Panc1 (cell line): ENCODE data around the gene ALOX12B. TPM values are rescaled to one million over a fixed set of nuclear protein-coding genes. Genes with fewer than 3 reads are reported as not detected.

Experiments
- ATAC-seq: fragments of 200-7000 bp; cut with Tn5 transposase; 2 replicates; pipeline ENCODE4 v1.9.1; 2020; ENCODE audit warnings: mild to moderate bottlenecking, moderate library complexity
- BruUV-seq: library from RNA; stranded (reverse); fragments of 400-500 nt; replicated peaks from 2 replicates; lab custom pipeline; 2021; lab: Mats Ljungman, UMichigan
- CTCF ChIA-PET: fragments of 300-600 bp; sonication (Branson Sonifier 250); formaldehyde crosslinking; loops from one replicate; lab custom pipeline; 2022; ENCODE audit warnings: antibody characterized with exemption; lab: Charles Lee
- POLR2A ChIA-PET: fragments of 300-600 bp; sonication (Branson Sonifier 250); formaldehyde crosslinking; loops from one replicate; lab custom pipeline; 2022; ENCODE audit warnings: antibody characterized with exemption; lab: Charles Lee
- DNase-seq: peaks from one replicate; pipeline ENCODE4 v3.0.0-alpha.2; 2010; ENCODE audit warnings: low read depth, low spot score
- H3K27ac ChIP-seq: 2 replicates; pipeline ENCODE4 v1.5.1; 2011; ENCODE audit warnings: mild to moderate bottlenecking, low read length, inconsistent platforms
- H3K27me3 ChIP-seq: fragments of 200-500 bp; sonication (Bioruptor generic); 2 replicates; pipeline ENCODE4 v1.6.0; 2014; ENCODE audit warnings: low read length, inconsistent platforms; ENCODE audit not compliant: control insufficient read depth, insufficient read depth
- H3K36me3 ChIP-seq: fragments of 200-500 bp; sonication (Bioruptor generic); 2 replicates; pipeline ENCODE4 v1.5.1; 2014; ENCODE audit warnings: inconsistent platforms, mild to moderate bottlenecking, low read length, moderate library complexity; ENCODE audit not compliant: control insufficient read depth, insufficient read depth
- H3K4me1 ChIP-seq: 2 replicates; pipeline ENCODE4 v1.5.1; 2011; ENCODE audit warnings: inconsistent platforms, mild to moderate bottlenecking, low read length, moderate library complexity; ENCODE audit not compliant: control insufficient read depth, insufficient read depth
- H3K4me3 ChIP-seq, 2 experiments: 2 replicates each; pipeline ENCODE4 v1.5.1; 2011 to 2012; ENCODE audit warnings: low read depth in 2 of 2, low read length in 2 of 2, mild to moderate bottlenecking in 2 of 2, inconsistent platforms in 1 of 2, moderate library complexity in 1 of 2
- H3K9me3 ChIP-seq: fragments of 200-500 bp; sonication (Bioruptor generic); 2 replicates; pipeline ENCODE4 v1.5.1; 2014; ENCODE audit warnings: low read depth, mild to moderate bottlenecking, inconsistent platforms, low read length, moderate library complexity; ENCODE audit not compliant: control insufficient read depth, insufficient read depth
- CTCF ChIP-seq: fragments of 450-650 bp; IDR thresholded peaks from 2 replicates; pipeline ENCODE4 v1.5.1; 2017; ENCODE audit warnings: mild to moderate bottlenecking
- POLR2AphosphoS5 ChIP-seq: IDR thresholded peaks from 2 replicates; pipeline ENCODE4 v1.6.1; 2012; ENCODE audit warnings: mild to moderate bottlenecking, low read depth, low read length, moderate library complexity
- REST ChIP-seq, 2 experiments: IDR thresholded peaks; 2 replicates each; pipeline ENCODE4 v1.6.1; 2011 to 2012; ENCODE audit warnings: low read depth in 2 of 2, control low read depth in 1 of 2, low read length in 1 of 2, mild to moderate bottlenecking in 1 of 2, moderate library complexity in 1 of 2; ENCODE audit not compliant: insufficient read depth in 1 of 2
- SIN3A ChIP-seq: IDR thresholded peaks from 2 replicates; pipeline ENCODE4 v1.6.1; 2012; ENCODE audit warnings: low read depth, mild to moderate bottlenecking, low read length, moderate library complexity, borderline replicate concordance; ENCODE audit not compliant: insufficient read depth
- TCF7L2 ChIP-seq: IDR thresholded peaks from 2 replicates; pipeline ENCODE4 v1.6.1; 2011; ENCODE audit warnings: mild to moderate bottlenecking, low read depth, low read length, inconsistent platforms
- in situ Hi-C: cut with HindIII; loops from 2 replicates; pipeline ENCODE4 v1.10.0; 2016; ENCODE audit warnings: low sequenced_read_pairs, low pct_unique_long_range_greater_than_20kb
- intact Hi-C: fragments of 100-400 bp; cut with micrococcal nuclease; formaldehyde crosslinking; loops from one replicate; pipeline ENCODE4 v1.10.0; 2022; ENCODE audit not compliant: unreplicated experiment
- total RNA-seq: library from RNA; stranded (reverse); gene quantifications from one replicate; pipeline ENCODE4 v1.2.1, GENCODE V29; 2021; ENCODE audit not compliant: unreplicated experiment

Gene ALOX12B
- total RNA-seq, 1 experiment from 2014 or later: not detected

GRCh38 chr17:8060274-8060673 lies 27.2 kb downstream of the ALOX12B start:
- TF ChIP-seq SIN3A (no peak), POLR2AphosphoS5 (no peak), REST (IDR thresholded peaks at IDR 0.05; ENCODE audit: insufficient read depth in 1 of 2, low read depth in 2 of 2, low read length in 1 of 2) (peak in 1 of 2 experiments; percentile 50; a peak in 1 of 4 replicates), TCF7L2 (no peak), CTCF (peak; percentile 78)
- Histone ChIP-seq H3K36me3 (no peaks in the 10 kb centered on the region), H3K27ac (no peak overlapping the region), H3K27me3 (peaks cover 4% of the 10 kb centered on the region), H3K4me3 (no peak overlapping the region), H3K4me1 (peaks cover 10% of the 10 kb centered on the region), H3K9me3 (no peaks in the 10 kb centered on the region)
- ChIA-PET POLR2A (interaction anchor here (0.7 kb wide), 1 partner anchor 134 kb away, joined by 4 read pairs; no protein-coding TSS in a partner anchor), CTCF (interaction anchor here (0.6 to 1.6 kb wide), 10 partner anchors 10 to 103 kb away, joined by 3 to 8 read pairs (median 4); no protein-coding TSS in a partner anchor)
- ATAC-seq: peak; percentile 70
- intact Hi-C loops (loop anchor here (2.0 kb wide), 1 partner anchor 59 kb away; the partner anchor contains the start of gene ALOXE3), in situ Hi-C loops (no loop called here)
- BruUV-seq: no TSS peak
- DNase-seq: peak; percentile 53

GRCh38 chr17:8059131-8059530 lies 28.4 kb downstream of the ALOX12B start:
- intact Hi-C loops: loop anchor here (10.0 kb wide), 1 partner anchor 64 kb away; no protein-coding TSS in a partner anchor
- H3K27ac ChIP-seq: no peak overlapping the region
- H3K27me3 ChIP-seq: peaks cover 4% of the 10 kb centered on the region
- no peaks in the 10 kb centered on the region for H3K9me3 ChIP-seq
- no peak for ATAC-seq
- TF ChIP-seq SIN3A: no peak
- TF ChIP-seq POLR2AphosphoS5: no peak
- no peak for TF ChIP-seq REST (IDR thresholded peaks at IDR 0.05; ENCODE audit: insufficient read depth in 1 of 2, low read depth in 2 of 2, low read length in 1 of 2)
- no peak for TF ChIP-seq TCF7L2
- no peak for TF ChIP-seq CTCF
- no peaks in the 10 kb centered on the region for H3K36me3 ChIP-seq
- BruUV-seq: no TSS peak
- peaks cover 10% of the 10 kb centered on the region for H3K4me1 ChIP-seq
- in situ Hi-C loops: no loop called here
- ChIA-PET CTCF (interaction anchor here (1.6 kb wide), 1 partner anchor 15 kb away, joined by 7 read pairs; no protein-coding TSS in a partner anchor), POLR2A (no interaction called here)
- no peak overlapping the region for H3K4me3 ChIP-seq
- no peak for DNase-seq
